Left hindlimb (tissue), 1 donor: ENCODE measurements around the gene ELANE.

Source experiments
- DNase-seq: peaks from one replicate; pipeline ENCODE4 v3.0.0-alpha.2; 2018

ELANE gene

DNA sequence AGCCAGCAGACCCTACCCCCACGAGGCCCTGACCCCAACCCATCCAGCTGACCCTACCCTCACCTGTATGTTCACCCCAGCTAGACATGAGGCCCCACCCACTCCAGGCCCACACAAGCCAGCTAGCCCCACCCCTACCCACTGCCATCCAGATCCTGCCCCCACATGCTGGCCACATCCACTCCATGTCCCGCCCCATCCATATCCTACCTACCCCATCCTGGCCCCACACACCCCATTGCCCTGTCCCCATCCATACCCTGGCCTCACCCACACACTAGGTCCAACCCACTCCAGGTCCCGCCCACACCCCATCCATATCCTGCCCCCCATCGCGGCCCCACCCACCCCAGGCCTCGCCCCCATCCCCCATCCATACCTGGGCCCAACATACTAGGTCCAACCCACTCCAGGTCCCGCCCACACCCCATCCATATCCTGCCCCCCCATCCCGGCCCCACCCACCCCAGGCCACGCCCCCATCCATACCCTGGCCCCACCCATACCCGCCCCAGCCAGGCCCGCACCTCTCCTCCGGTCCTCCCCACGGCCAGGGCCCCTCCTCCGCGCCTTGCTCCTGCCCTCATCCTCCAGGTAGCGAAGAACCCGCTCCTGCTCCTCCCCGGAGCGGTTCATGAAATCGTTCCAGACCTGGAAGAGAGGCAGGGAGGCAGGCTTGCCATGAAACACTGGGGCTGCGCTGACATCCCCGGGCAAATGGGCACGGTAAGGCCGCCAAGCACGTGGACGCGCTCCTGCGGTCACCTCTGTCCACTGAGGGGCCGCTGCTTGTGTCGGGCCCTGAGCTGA, 48.4 kb downstream of the ELANE start:
- DNase-seq: no peak

- DNase-seq: no peak
Observed at GRCh38 chr19:901216-902092, 49.4 kb downstream of the ELANE start.

GRCh38 chr19:902093-902370, 49.9 kb downstream of the ELANE start:
- no peak for DNase-seq

GRCh38 chr19:902446-903226, 50.5 kb downstream of the ELANE start:
- no peak for DNase-seq

DNA sequence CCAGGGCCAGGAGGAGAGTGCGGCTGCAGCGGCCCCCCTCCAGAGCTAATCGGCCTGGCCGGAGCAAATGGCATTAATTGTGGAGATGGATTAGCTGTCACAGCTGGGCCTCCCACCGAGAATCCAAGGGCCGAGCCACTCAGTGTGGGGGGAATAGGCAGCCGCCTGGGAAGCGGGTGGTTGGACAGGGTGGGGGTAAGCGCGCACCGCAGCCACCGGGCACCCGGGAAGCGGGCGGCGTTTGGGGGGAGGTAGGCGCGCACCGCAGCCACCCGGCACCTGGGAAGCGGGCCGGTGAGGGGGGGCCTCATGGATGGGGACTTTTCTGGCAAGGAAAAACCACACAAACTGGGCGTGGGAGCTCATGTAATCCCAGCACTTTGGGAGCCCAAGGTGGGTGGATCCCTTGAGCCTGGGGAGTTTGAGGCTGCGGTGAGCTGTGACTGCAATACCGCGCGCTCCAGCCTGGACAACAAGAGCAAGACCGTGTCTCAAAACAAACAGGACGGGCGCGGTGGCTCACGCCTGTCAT, 51.2 kb downstream of the ELANE start:
- no peak for DNase-seq

- no peak for DNase-seq
Observed at GRCh38 chr19:904545-904944, 52.4 kb downstream of the ELANE start.
